ENCODE results near the gene NPAS3.

Gene NPAS3

DNA sequence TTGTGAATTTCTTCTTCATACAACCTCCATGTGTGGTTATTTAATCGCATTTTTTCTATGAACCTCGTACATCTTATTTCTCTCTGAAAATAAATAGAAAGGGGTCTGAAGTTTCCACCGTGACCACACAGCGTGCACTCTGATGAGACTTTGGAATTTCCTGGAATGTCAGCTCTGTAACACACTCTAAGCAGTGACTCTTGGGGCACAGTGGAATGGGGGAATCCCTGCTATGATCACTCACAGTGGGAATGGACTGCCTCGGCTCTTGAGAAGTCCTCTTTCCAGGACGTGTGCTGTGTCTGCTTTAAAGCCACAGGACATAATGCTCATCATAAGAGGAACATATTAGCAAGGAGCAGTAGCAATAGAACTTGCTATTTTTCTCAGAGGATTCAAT is 596.0 kb downstream of the NPAS3 start:
- no peak for DNase-seq (ENCODE audit: extremely low read depth in 1 of 2, low read depth in 1 of 2)

- DNase-seq (ENCODE audit: extremely low read depth in 1 of 2, low read depth in 1 of 2): no peak
Measured at GRCh38 chr14:33539918-33540357, 601.3 kb downstream of the NPAS3 start.

- DNase-seq (ENCODE audit: extremely low read depth in 1 of 2, low read depth in 1 of 2): no peak
Measured at GRCh38 chr14:33541171-33541570, 602.5 kb downstream of the NPAS3 start.

GRCh38 chr14:33542338-33543287 is 603.9 kb downstream of the NPAS3 start:
- no peak for DNase-seq (ENCODE audit: extremely low read depth in 1 of 2, low read depth in 1 of 2)

DNA sequence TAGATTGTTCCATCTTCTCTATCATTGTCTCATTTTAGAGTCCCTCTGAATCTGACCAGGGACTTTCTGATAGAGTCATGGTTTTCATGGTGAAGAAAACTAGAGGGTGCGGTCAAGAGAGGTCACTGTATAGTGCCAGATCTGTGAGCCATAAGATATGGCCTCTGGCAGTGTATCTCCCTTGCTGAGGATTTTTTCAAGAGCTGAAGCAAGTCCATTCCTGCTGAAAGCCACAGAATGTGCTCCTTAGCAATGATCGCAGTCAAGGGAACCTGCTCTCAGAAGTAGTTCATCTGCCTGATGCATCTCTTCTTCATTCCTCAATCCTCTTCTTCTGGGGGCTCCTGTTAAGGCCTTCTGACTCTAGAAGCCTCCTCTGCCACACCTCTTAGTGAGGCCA is 607.0 kb downstream of the NPAS3 start:
- DNase-seq (ENCODE audit: extremely low read depth in 1 of 2, low read depth in 1 of 2): no peak

- no peak for DNase-seq (ENCODE audit: extremely low read depth in 1 of 2, low read depth in 1 of 2)
Measured at GRCh38 chr14:33548606-33549005, 609.9 kb downstream of the NPAS3 start.

DNA sequence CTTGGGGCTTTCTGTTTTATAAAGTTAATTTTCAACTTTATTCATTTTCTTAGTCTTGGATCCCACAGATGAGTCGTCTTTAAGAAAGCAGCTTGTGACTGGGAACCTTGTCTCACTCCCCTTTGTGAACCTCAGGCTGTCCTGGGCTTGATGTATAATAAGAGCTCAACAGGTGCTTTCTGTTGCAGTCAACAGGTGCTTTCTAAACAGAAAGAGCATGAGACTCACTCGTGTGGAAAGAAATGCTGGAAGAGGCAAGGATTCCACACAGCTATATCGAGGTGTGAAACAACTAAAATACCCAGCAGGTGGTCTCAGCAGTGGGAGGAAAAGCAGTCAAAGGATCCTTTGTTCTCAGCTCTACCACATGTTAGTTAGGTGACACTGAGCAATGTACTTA is 613.3 kb downstream of the NPAS3 start:
- no peak for DNase-seq (ENCODE audit: extremely low read depth in 1 of 2, low read depth in 1 of 2)

GRCh38 chr14:33553706-33554278 is 615.1 kb downstream of the NPAS3 start:
- DNase-seq (ENCODE audit: extremely low read depth in 1 of 2, low read depth in 1 of 2): no peak

GRCh38 chr14:33554988-33555387 is 616.3 kb downstream of the NPAS3 start:
- DNase-seq (ENCODE audit: extremely low read depth in 1 of 2, low read depth in 1 of 2): no peak

- DNase-seq (ENCODE audit: extremely low read depth in 1 of 2, low read depth in 1 of 2): no peak
Measured at GRCh38 chr14:33555710-33556350, 617.2 kb downstream of the NPAS3 start.

DNA sequence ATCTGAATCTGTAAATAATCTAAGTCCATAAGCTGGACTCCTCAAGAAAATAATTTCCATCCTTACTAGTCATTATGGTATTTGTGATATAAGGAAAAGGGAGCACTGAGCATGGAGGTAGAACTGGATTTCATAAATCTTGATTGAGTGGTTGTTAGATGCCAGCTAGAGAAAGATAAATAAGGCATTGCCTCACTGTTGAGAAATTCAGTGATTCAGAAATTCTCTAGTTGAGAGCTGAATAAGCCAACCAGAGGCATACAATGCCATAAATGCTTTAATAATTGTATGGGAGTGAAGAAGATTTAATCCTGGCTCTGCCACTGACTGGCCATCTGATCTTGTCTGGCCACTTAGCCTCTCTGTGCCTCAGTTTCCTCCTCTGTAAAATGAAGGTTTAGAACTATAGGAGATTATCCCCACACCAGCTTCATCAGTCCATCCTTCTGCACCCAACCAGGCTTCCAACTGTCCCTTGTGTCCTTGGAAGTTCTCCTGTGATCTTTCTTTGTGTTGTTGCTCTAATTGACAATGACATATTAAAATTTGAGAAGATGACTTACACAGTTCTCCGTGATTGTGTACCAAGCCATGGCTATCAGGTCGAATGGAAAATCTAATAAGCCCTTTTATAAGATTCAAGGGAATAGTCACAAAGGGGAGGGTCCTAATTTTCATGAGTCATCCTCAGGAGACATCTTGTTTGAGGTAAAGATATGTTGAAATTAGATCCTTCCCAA is 617.9 kb downstream of the NPAS3 start:
- no peak for DNase-seq (ENCODE audit: extremely low read depth in 1 of 2, low read depth in 1 of 2)

DNA sequence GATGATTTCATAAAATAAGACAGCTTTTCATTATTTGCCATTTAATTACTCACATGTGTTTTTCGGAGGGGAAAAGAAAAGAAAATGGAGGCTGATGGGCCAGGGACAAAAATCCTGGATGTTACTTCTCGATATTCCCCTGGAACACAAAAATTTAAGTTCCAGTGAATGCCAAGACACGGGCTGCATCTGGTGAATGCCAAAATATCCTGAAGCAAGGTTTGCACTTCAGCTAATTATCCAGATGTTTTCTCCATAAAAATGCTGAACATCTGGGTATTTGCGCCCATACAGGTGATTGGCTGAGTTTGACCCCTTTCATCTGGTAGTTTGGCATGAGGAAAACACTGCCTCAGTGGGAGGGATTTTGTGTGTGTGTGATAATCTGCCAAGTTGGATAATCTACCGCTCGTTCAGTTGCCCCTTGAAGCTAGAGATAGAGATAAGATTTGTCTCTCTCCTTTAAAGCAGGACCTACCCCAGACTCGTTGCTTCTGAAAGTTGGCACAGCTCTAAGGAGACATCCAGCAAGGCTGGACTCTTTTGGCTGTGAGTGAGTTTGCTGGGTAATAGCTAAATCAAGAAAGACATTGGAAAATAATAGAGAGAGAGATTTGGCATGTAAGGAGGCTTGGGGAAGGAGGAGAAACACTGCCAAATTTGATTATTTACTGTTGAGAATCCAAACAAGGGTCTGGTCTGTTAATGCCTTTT is 622.2 kb downstream of the NPAS3 start:
- no peak for DNase-seq (ENCODE audit: extremely low read depth in 1 of 2, low read depth in 1 of 2)

GRCh38 chr14:33561488-33562175 is 623.0 kb downstream of the NPAS3 start:
- no peak for DNase-seq (ENCODE audit: extremely low read depth in 1 of 2, low read depth in 1 of 2)

- no peak for DNase-seq (ENCODE audit: extremely low read depth in 1 of 2, low read depth in 1 of 2)
Measured at GRCh38 chr14:33563191-33563900, 624.7 kb downstream of the NPAS3 start.

- no peak for DNase-seq (ENCODE audit: extremely low read depth in 1 of 2, low read depth in 1 of 2)
Measured at GRCh38 chr14:33563901-33564197, 625.2 kb downstream of the NPAS3 start.

- no peak for DNase-seq (ENCODE audit: extremely low read depth in 1 of 2, low read depth in 1 of 2)
Measured at GRCh38 chr14:33564774-33565630, 626.3 kb downstream of the NPAS3 start.

DNA sequence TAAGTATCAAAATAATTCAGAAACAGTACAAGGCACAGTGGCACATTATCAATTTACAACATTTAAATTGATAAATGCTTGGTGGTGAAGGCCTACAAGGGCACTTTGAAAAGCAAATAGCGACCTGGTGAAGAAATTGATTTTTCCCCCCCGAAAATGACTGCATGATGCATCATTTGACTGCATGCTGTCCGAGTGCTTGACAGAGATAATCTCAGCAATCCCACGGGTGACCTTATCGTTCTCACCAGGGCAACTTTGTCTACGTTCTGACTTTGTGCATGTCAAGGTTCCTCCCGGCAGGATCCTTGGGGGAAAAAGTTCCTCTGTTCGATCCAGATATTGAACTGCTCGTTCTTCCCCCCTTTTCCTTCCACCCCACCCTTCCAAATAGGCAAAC is 627.4 kb downstream of the NPAS3 start:
- DNase-seq (ENCODE audit: extremely low read depth in 1 of 2, low read depth in 1 of 2): no peak

DNA sequence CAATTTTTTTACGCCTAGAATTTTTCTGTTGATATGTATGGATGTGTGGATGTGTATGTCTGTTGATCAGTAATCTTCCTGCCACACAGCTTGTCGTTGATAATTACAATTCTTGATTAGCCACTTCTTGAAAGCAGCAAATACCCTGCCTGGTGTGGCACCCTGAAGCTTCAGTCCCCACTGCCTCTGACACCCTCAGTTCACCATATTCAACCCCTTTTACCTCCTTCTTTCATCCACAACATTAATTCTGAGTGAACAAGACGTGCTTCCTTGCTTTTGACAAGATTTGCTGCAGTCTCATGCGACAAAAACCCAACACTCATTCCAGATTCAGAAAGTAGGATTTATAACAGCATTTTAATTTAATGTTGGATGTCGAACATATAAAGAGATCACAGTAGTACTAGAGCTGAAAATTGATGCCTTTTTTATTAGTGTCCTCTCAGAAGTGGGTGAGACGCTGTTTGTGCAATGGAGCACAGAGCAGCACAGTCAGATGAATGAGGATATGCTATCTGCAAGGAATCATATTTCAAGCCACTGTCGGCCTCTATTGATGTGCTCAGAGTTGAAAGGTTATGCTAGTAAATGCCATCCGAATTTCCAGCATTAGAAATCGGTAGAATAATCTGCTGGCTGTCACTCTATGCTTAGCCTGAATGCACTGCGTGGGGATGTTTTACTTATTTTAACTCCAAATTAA is 628.5 kb downstream of the NPAS3 start:
- no peak for DNase-seq (ENCODE audit: extremely low read depth in 1 of 2, low read depth in 1 of 2)
